Heart left ventricle (tissue), 16 donors: ENCODE results near the gene C1QL1. TPM values are rescaled to one million over a fixed set of nuclear protein-coding genes. Genes with fewer than 3 reads are reported as not detected.
A peak's percentile ranks its signal among the peaks of the same experiment; 100 is the strongest.

Experiments
- ATAC-seq, 4 donors: fragments of 200-7000 bp; cut with Tn5 transposase; one replicate each; pipeline ENCODE4 v1.9.1; 2020 to 2022; ENCODE audit warnings: moderate library complexity in 4 of 4, mild to moderate bottlenecking in 3 of 4, moderate number of reproducible peaks in 1 of 4
- DNase-seq, 5 donors: peaks; one replicate each; pipeline ENCODE4 v3.0.0-alpha.2; 2020
- H3K27ac ChIP-seq, 12 donors: fragments of 200-600 bp; sonication (generic) in 4 of 12; one replicate each; pipeline versions ENCODE4 v1.5.0 to v1.8.0; 2016 to 2022; ENCODE audit warnings: mild to moderate bottlenecking in 2 of 12
- H3K27me3 ChIP-seq, 9 donors: fragments of 200-600 bp; sonication (generic) in 2 of 9; one replicate each; pipeline versions ENCODE4 v1.5.1 to v1.8.0; 2016 to 2022; ENCODE audit warnings: mild to moderate bottlenecking in 3 of 9
- H3K36me3 ChIP-seq, 9 donors: fragments of 200-600 bp; sonication (generic) in 2 of 9; one replicate each; pipeline versions ENCODE4 v1.5.0 to v1.8.0; 2018 to 2022; ENCODE audit warnings: mild to moderate bottlenecking in 2 of 9
- H3K4me1 ChIP-seq, 12 donors: fragments of 200-600 bp; sonication (generic) in 4 of 12; one replicate each; pipeline versions ENCODE4 v1.5.0 to v1.8.0; 2016 to 2022; ENCODE audit warnings: mild to moderate bottlenecking in 3 of 12
- H3K4me3 ChIP-seq, 12 donors: fragments of 200-600 bp; sonication (generic) in 4 of 12; one replicate each; pipeline versions ENCODE4 v1.5.0 to v1.8.0; 2017 to 2022; ENCODE audit warnings: mild to moderate bottlenecking in 9 of 12, moderate library complexity in 4 of 12
- H3K9me3 ChIP-seq, 12 donors: fragments of 200-600 bp; sonication (generic) in 4 of 12; one replicate each; pipeline versions ENCODE4 v1.5.0 to v1.8.0; 2016 to 2022; ENCODE audit warnings: mild to moderate bottlenecking in 1 of 12
- POLR2A ChIP-seq, 2 donors: fragments of 450-650 bp; IDR thresholded peaks; one replicate each; pipeline ENCODE4 v1.6.1; 2017; ENCODE audit warnings: antibody characterized with exemption in 2 of 2, mild to moderate bottlenecking in 2 of 2, moderate library complexity in 2 of 2
- WGBS, 4 donors: extraction: QIAGEN DNeasy Blood & Tissue Kit in 2 of 4; methylation state at CpG; one replicate each; pipeline versions ENCODE4 v1.1.5 to v1.1.7; 2013 to 2018; 5-methylcytosine and 5-hydroxymethylcytosine counted together
- intact Hi-C, 10 donors: fragments of 100-400 bp; cut with DNase I; formaldehyde crosslinking; loops; one replicate each; pipeline versions ENCODE4 v1.11.1 to v1.14.2; 2022
- polyA plus RNA-seq, 2 donors: library from polyadenylated mRNA; stranded (reverse); fragments of 200-250 nt; gene quantifications; one replicate each; pipeline ENCODE4 v1.2.3, GENCODE V29; 2013
- total RNA-seq, 9 donors: library from RNA; depleted of rRNA in 2 of 9; stranded (reverse); fragments of >200 nt in 2 of 9; fragmentation: NEBNext Ultra II Directional in 3 of 9; extraction: Animal tissue kit (Norgen Biotek cat#: 25700) in 3 of 9; gene quantifications; one replicate each; pipeline versions ENCODE4 v1.1.0 to v1.2.4, GENCODE V29; 2016 to 2023
- TF ChIP-seq, protein P1 (sequence below), 12 donors: fragments of 200-600 bp; sonication (generic) in 4 of 12; IDR thresholded peaks; one replicate each; pipeline versions ENCODE4 v1.5.0 to v1.8.0; 2018 to 2022; ENCODE audit warnings: antibody characterized with exemption in 12 of 12, mild to moderate bottlenecking in 5 of 12
- donor health status: ischemic (EF 13 %, LVEDD 7.1; RV severe dilation, severe dysfunction).
- donor health status: healthy with polysubstance abuse.
- donor health status: DM: no; HTN: yes; CAD: no.
- donor health status: DM: no; HTN: no; CAD: no.
- donor health status: ischemic (EF 25% LVEDD 6.9; RV normal size, moderate dysfunction).
- donor health status: ischemic (EF 25% LVEDD 5.7; RV mildly dilated, moderate dysfunction).
- donor health status: healthy.
- donor health status: DM: yes; HTN: yes; CAD: no.
- donor health status: ischemic (EF 35%, LVEDD 5.7; RV mildly dilated, moderate dysfunction).
- donor health status: nonischemic (EF 11% LVEDD 7.7; RV severe dilation, severe dysfunction).
- donor health status: DM: yes; HTN: yes; CAD: no.
- donor health status: PGD.
- donor health status: ischemic (EF 29% LVEDD 5.4; RV normal size, mild dysfunction).
- donor health status: nonischemic (EF 23%, LVEDD 6.1; RV moderate dilation, normal function).

C1QL1 gene
- total and polyA plus RNA-seq, 11 donors = 0.66 to 5.8 (median 1.4) TPM

DNA sequence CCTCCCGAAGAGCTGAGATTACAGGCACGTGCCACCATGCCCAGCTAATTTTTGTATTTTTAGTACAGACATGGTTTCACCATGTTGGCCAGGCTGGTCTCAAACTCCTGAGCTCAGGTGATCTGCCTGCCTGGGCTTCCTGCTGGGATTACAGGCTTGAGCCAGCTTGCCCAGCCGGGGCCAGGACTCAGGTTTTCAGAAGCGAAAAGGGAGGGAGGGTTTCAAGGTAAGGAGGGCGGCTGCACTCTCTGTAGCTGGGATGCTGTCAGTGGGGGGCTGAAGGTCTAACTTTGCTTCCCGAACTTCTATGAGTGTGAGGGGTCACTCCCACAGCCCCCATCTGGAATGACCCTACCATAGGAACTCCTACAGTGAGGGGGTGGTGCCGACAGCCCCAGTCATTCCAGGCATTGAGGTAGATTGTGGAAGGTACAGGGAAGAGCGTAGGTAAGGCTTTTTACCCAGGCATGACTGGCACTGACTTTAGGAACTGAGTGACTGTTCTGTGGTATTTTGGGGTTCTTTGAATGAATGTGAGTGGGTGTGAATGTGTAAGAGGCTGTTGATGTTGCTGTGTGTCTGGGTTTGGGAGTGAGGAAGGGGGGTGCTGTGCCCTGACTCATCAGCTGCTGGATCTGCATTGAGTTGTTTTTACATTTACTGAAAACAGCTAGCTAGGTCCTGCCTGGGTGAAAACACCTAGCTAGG, 3.8 kb upstream of the C1QL1 start:
- ATAC-seq = no peak
- TF ChIP-seq POLR2A (IDR thresholded peaks at IDR 0.05) = no peak
- TF ChIP-seq, protein P1, sequence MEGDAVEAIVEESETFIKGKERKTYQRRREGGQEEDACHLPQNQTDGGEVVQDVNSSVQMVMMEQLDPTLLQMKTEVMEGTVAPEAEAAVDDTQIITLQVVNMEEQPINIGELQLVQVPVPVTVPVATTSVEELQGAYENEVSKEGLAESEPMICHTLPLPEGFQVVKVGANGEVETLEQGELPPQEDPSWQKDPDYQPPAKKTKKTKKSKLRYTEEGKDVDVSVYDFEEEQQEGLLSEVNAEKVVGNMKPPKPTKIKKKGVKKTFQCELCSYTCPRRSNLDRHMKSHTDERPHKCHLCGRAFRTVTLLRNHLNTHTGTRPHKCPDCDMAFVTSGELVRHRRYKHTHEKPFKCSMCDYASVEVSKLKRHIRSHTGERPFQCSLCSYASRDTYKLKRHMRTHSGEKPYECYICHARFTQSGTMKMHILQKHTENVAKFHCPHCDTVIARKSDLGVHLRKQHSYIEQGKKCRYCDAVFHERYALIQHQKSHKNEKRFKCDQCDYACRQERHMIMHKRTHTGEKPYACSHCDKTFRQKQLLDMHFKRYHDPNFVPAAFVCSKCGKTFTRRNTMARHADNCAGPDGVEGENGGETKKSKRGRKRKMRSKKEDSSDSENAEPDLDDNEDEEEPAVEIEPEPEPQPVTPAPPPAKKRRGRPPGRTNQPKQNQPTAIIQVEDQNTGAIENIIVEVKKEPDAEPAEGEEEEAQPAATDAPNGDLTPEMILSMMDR (IDR thresholded peaks at IDR 0.05) = no peak
- Histone ChIP-seq H3K9me3 (no peaks in the 10 kb centered on the region), H3K36me3 (no peaks in the 10 kb centered on the region), H3K4me1 (peaks cover 0 to 46% (median 14%) of the 10 kb centered on the region in 12 donors), H3K4me3 (no peak overlapping the region), H3K27ac (no peak overlapping the region), H3K27me3 (peaks cover 8 to 52% (median 11%) of the 10 kb centered on the region in 9 donors)
- DNase-seq = no peak
- intact Hi-C loops = no loop called here
- 62 to 64% (median 63%) methylated on average over 8 of the region's 8 CpGs for WGBS, 4 donors

GRCh38 chr17:44970136-44970741, 2.1 kb upstream of the C1QL1 start:
- ATAC-seq = peak in 3 of 4 donors; percentile 18 to 63 (median 21)
- peak in 3 of 5 donors; percentile 44 to 65 (median 63) for DNase-seq
- Histone ChIP-seq H3K4me1 (peaks cover 0 to 39% (median 15%) of the 10 kb centered on the region in 12 donors), H3K9me3 (no peaks in the 10 kb centered on the region), H3K27ac (peak overlapping the region in 9 of 12 donors; percentile 29 to 89 (median 61)), H3K36me3 (no peaks in the 10 kb centered on the region), H3K27me3 (peaks cover 23 to 66% (median 28%) of the 10 kb centered on the region in 9 donors), H3K4me3 (peak overlapping the region; percentile 28 to 63 (median 55))
- WGBS, 4 donors = 1 to 5% (median 2%) methylated on average over 10 to 55 of the region's 55 CpGs
- intact Hi-C loops = no loop called here
- TF ChIP-seq POLR2A (IDR thresholded peaks at IDR 0.05) = no peak
- TF ChIP-seq, protein P1 (IDR thresholded peaks at IDR 0.05) = no peak

DNA sequence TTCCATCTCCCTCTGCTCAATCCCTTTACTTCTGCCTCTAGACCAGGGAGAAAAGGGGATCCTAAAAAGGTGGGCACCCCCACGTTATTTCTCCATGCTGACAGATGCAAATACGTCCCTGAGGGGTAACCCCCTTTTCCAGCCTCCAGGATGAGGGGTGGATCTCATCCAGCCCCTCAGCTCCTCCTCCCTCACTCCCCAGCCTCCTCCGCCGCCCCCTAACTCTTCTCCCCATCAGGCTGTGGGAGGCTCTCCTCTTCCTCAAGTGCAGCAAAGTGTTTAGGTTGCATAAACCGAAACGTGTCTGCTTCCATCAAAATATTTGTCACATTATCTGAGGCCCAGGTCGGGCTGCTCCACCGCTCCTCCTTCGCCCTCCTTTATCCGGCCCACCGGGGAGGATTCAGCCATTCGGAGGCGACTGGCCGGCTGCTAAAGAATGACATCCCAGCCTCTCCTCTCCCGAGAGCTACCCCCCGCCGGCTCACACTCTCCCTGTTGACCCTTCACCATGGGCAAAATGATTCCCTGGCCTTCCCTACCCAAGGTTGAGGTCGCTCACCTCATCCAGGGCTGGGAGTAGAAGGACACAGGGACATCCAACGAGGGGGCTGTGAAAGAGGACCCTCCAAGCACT, 1.2 kb upstream of the C1QL1 start:
- TF ChIP-seq, protein P1 (IDR thresholded peaks at IDR 0.05) = no peak
- no peak for TF ChIP-seq POLR2A (IDR thresholded peaks at IDR 0.05)
- ATAC-seq (no peak), DNase-seq (no peak)
- H3K4me3 ChIP-seq = peak overlapping the region in 4 of 12 donors; percentile 39 to 50 (median 48)
- H3K27me3 ChIP-seq = peaks cover 24 to 73% (median 35%) of the 10 kb centered on the region in 9 donors
- intact Hi-C loops = loop anchor here in 1 of 10 donors (5.0 kb wide), 1 partner anchor 47 kb away; no protein-coding TSS in a partner anchor
- 54 to 75% (median 61%) methylated on average over 19 of the region's 19 CpGs for whole genome bisulfite sequencing, 4 donors
- no peaks in the 10 kb centered on the region for H3K36me3 ChIP-seq
- H3K27ac ChIP-seq = peak overlapping the region in 1 of 12 donors; percentile 89
- H3K4me1 ChIP-seq = peaks cover 0 to 39% (median 15%) of the 10 kb centered on the region in 12 donors
- no peaks in the 10 kb centered on the region for H3K9me3 ChIP-seq

DNA sequence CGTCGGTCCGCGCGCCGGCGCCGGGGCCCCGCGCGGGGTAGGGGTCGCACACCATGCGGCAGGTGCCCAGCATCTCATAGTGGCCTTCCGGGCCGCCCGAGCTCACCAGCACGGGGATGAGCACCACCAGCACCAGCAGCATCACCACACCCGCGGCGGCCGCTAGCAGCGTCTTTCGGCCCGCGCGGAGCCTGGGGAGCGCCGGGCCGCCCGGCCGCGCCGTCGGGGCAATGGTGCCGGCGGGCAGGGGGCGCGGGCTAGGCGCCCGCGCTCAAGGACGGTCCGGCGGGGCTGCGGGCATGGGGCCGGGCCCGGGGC, 237 bp downstream of the C1QL1 start:
- WGBS, 4 donors = 1 to 2% methylated on average over 47 of the region's 47 CpGs; no CpG with 5 or more reads in 2 of the 4 donors
- Histone ChIP-seq H3K27me3 (peaks cover 24 to 64% (median 39%) of the 10 kb centered on the region in 9 donors), H3K36me3 (no peaks in the 10 kb centered on the region), H3K27ac (no peak overlapping the region), H3K9me3 (no peaks in the 10 kb centered on the region), H3K4me3 (peak overlapping the region in 2 of 12 donors; percentile 43 to 48), H3K4me1 (peaks cover 0 to 39% (median 15%) of the 10 kb centered on the region in 12 donors)
- ATAC-seq = no peak
- DNase-seq = no peak
- intact Hi-C loops = loop anchor here in 1 of 10 donors (5.0 kb wide), 1 partner anchor 46 kb away; no protein-coding TSS in a partner anchor
- TF ChIP-seq, protein P1 (IDR thresholded peaks at IDR 0.05) = no peak
- TF ChIP-seq POLR2A (IDR thresholded peaks at IDR 0.05) = no peak
